Panc1 (cell line): ENCODE data around the gene CTNND2. TPM values are rescaled to one million over a fixed set of nuclear protein-coding genes. Genes with fewer than 3 reads are reported as not detected.

Experiments used
- ATAC-seq: fragments of 200-7000 bp; cut with Tn5 transposase; 2 replicates; pipeline ENCODE4 v1.9.1; 2020; ENCODE audit warnings: mild to moderate bottlenecking, moderate library complexity
- BruUV-seq: library from RNA; stranded (reverse); fragments of 400-500 nt; replicated peaks from 2 replicates; lab custom pipeline; 2021; lab: Mats Ljungman, UMichigan
- CTCF ChIA-PET: fragments of 300-600 bp; sonication (Branson Sonifier 250); formaldehyde crosslinking; loops from one replicate; lab custom pipeline; 2022; ENCODE audit warnings: antibody characterized with exemption; lab: Charles Lee
- POLR2A ChIA-PET: fragments of 300-600 bp; sonication (Branson Sonifier 250); formaldehyde crosslinking; loops from one replicate; lab custom pipeline; 2022; ENCODE audit warnings: antibody characterized with exemption; lab: Charles Lee
- DNase-seq: peaks from one replicate; pipeline ENCODE4 v3.0.0-alpha.2; 2010; ENCODE audit warnings: low read depth, low spot score
- H3K27ac ChIP-seq: 2 replicates; pipeline ENCODE4 v1.5.1; 2011; ENCODE audit warnings: mild to moderate bottlenecking, low read length, inconsistent platforms
- H3K27me3 ChIP-seq: fragments of 200-500 bp; sonication (Bioruptor generic); 2 replicates; pipeline ENCODE4 v1.6.0; 2014; ENCODE audit warnings: low read length, inconsistent platforms; ENCODE audit not compliant: control insufficient read depth, insufficient read depth
- H3K36me3 ChIP-seq: fragments of 200-500 bp; sonication (Bioruptor generic); 2 replicates; pipeline ENCODE4 v1.5.1; 2014; ENCODE audit warnings: inconsistent platforms, mild to moderate bottlenecking, low read length, moderate library complexity; ENCODE audit not compliant: control insufficient read depth, insufficient read depth
- H3K4me1 ChIP-seq: 2 replicates; pipeline ENCODE4 v1.5.1; 2011; ENCODE audit warnings: inconsistent platforms, mild to moderate bottlenecking, low read length, moderate library complexity; ENCODE audit not compliant: control insufficient read depth, insufficient read depth
- H3K4me3 ChIP-seq, 2 experiments: 2 replicates each; pipeline ENCODE4 v1.5.1; 2011 to 2012; ENCODE audit warnings: low read depth in 2 of 2, low read length in 2 of 2, mild to moderate bottlenecking in 2 of 2, inconsistent platforms in 1 of 2, moderate library complexity in 1 of 2
- H3K9me3 ChIP-seq: fragments of 200-500 bp; sonication (Bioruptor generic); 2 replicates; pipeline ENCODE4 v1.5.1; 2014; ENCODE audit warnings: low read depth, mild to moderate bottlenecking, inconsistent platforms, low read length, moderate library complexity; ENCODE audit not compliant: control insufficient read depth, insufficient read depth
- POLR2AphosphoS5 ChIP-seq: IDR thresholded peaks from 2 replicates; pipeline ENCODE4 v1.6.1; 2012; ENCODE audit warnings: mild to moderate bottlenecking, low read depth, low read length, moderate library complexity
- SIN3A ChIP-seq: IDR thresholded peaks from 2 replicates; pipeline ENCODE4 v1.6.1; 2012; ENCODE audit warnings: low read depth, mild to moderate bottlenecking, low read length, moderate library complexity, borderline replicate concordance; ENCODE audit not compliant: insufficient read depth
- TCF7L2 ChIP-seq: IDR thresholded peaks from 2 replicates; pipeline ENCODE4 v1.6.1; 2011; ENCODE audit warnings: mild to moderate bottlenecking, low read depth, low read length, inconsistent platforms
- in situ Hi-C: cut with HindIII; loops from 2 replicates; pipeline ENCODE4 v1.10.0; 2016; ENCODE audit warnings: low sequenced_read_pairs, low pct_unique_long_range_greater_than_20kb
- intact Hi-C: fragments of 100-400 bp; cut with micrococcal nuclease; formaldehyde crosslinking; loops from one replicate; pipeline ENCODE4 v1.10.0; 2022; ENCODE audit not compliant: unreplicated experiment
- total RNA-seq: library from RNA; stranded (reverse); gene quantifications from one replicate; pipeline ENCODE4 v1.2.1, GENCODE V29; 2021; ENCODE audit not compliant: unreplicated experiment
- TF ChIP-seq, protein P1 (sequence below), 2 experiments: IDR thresholded peaks; 2 replicates each; pipeline ENCODE4 v1.6.1; 2011 to 2012; ENCODE audit warnings: low read depth in 2 of 2, control low read depth in 1 of 2, low read length in 1 of 2, mild to moderate bottlenecking in 1 of 2, moderate library complexity in 1 of 2; ENCODE audit not compliant: insufficient read depth in 1 of 2
- TF ChIP-seq, protein P2 (sequence below): fragments of 450-650 bp; IDR thresholded peaks from 2 replicates; pipeline ENCODE4 v1.5.1; 2017; ENCODE audit warnings: mild to moderate bottlenecking

The CTNND2 gene
- total RNA-seq, 1 experiment from 2014 or later = 1.0 TPM

GRCh38 chr5:11030671-11031070 is 873.6 kb downstream of the CTNND2 start:
- Histone ChIP-seq H3K9me3 (0 out of 2 replicates have a peak, but pooled peaks cover 8% of the 10 kb centered on the region), H3K4me1 (no peaks in the 10 kb centered on the region), H3K36me3 (no peaks in the 10 kb centered on the region), H3K27me3 (no peaks in the 10 kb centered on the region), H3K27ac (no peak overlapping the region), H3K4me3 (no peak overlapping the region)
- ATAC-seq (no peak), DNase-seq (no peak)
- in situ Hi-C loops = no loop called here
- TF ChIP-seq, protein P1, sequence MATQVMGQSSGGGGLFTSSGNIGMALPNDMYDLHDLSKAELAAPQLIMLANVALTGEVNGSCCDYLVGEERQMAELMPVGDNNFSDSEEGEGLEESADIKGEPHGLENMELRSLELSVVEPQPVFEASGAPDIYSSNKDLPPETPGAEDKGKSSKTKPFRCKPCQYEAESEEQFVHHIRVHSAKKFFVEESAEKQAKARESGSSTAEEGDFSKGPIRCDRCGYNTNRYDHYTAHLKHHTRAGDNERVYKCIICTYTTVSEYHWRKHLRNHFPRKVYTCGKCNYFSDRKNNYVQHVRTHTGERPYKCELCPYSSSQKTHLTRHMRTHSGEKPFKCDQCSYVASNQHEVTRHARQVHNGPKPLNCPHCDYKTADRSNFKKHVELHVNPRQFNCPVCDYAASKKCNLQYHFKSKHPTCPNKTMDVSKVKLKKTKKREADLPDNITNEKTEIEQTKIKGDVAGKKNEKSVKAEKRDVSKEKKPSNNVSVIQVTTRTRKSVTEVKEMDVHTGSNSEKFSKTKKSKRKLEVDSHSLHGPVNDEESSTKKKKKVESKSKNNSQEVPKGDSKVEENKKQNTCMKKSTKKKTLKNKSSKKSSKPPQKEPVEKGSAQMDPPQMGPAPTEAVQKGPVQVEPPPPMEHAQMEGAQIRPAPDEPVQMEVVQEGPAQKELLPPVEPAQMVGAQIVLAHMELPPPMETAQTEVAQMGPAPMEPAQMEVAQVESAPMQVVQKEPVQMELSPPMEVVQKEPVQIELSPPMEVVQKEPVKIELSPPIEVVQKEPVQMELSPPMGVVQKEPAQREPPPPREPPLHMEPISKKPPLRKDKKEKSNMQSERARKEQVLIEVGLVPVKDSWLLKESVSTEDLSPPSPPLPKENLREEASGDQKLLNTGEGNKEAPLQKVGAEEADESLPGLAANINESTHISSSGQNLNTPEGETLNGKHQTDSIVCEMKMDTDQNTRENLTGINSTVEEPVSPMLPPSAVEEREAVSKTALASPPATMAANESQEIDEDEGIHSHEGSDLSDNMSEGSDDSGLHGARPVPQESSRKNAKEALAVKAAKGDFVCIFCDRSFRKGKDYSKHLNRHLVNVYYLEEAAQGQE (IDR thresholded peaks at IDR 0.05; ENCODE audit: insufficient read depth in 1 of 2, low read depth in 2 of 2, low read length in 1 of 2) = no peak
- TF ChIP-seq, protein P2, sequence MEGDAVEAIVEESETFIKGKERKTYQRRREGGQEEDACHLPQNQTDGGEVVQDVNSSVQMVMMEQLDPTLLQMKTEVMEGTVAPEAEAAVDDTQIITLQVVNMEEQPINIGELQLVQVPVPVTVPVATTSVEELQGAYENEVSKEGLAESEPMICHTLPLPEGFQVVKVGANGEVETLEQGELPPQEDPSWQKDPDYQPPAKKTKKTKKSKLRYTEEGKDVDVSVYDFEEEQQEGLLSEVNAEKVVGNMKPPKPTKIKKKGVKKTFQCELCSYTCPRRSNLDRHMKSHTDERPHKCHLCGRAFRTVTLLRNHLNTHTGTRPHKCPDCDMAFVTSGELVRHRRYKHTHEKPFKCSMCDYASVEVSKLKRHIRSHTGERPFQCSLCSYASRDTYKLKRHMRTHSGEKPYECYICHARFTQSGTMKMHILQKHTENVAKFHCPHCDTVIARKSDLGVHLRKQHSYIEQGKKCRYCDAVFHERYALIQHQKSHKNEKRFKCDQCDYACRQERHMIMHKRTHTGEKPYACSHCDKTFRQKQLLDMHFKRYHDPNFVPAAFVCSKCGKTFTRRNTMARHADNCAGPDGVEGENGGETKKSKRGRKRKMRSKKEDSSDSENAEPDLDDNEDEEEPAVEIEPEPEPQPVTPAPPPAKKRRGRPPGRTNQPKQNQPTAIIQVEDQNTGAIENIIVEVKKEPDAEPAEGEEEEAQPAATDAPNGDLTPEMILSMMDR = no peak
- TF ChIP-seq TCF7L2 = no peak
- TF ChIP-seq SIN3A = no peak
- TF ChIP-seq POLR2AphosphoS5 = no peak
- ChIA-PET POLR2A (no interaction called here), CTCF (no interaction called here)
- intact Hi-C loops = no loop called here
- BruUV-seq = no TSS peak

- ChIA-PET POLR2A (no interaction called here), CTCF (no interaction called here)
- Histone ChIP-seq H3K27me3 (peaks cover 8% of the 10 kb centered on the region; the same call in 1 of the 2 replicates), H3K4me3 (no peak overlapping the region), H3K27ac (no peak overlapping the region), H3K9me3 (0 out of 2 replicates have a peak, but pooled peaks cover 8% of the 10 kb centered on the region), H3K4me1 (no peaks in the 10 kb centered on the region), H3K36me3 (no peaks in the 10 kb centered on the region)
- ATAC-seq = no peak
- TF ChIP-seq, protein P2 = no peak
- TF ChIP-seq TCF7L2 = no peak
- TF ChIP-seq SIN3A = no peak
- TF ChIP-seq POLR2AphosphoS5 = no peak
- TF ChIP-seq, protein P1 (IDR thresholded peaks at IDR 0.05; ENCODE audit: insufficient read depth in 1 of 2, low read depth in 2 of 2, low read length in 1 of 2) = no peak
- intact Hi-C loops (no loop called here), in situ Hi-C loops (no loop called here)
- BruUV-seq = no TSS peak
- DNase-seq = no peak
Measured at GRCh38 chr5:11027660-11028059, 876.6 kb downstream of the CTNND2 start.
